ENCODE results near the gene IRS2.

GRCh38 chr13:109792416-109793059, 6.2 kb upstream of the IRS2 start:
- no peak for TF ChIP-seq EZH2phosphoT487 (IDR thresholded peaks at IDR 0.05; ENCODE audit: insufficient read depth, low read depth)
- TF ChIP-seq EZH2 (IDR thresholded peaks at IDR 0.05; ENCODE audit: insufficient read depth, poor library complexity, severe bottlenecking): no peak
